HUES64 (cell line): ENCODE data around the gene IPPK.

Source experiments
- H3K27ac ChIP-seq: 2 replicates; pipeline ENCODE4 v1.7.0; 2013; ENCODE audit warnings: low read depth, low read length, inconsistent platforms
- H3K27me3 ChIP-seq: 2 replicates; pipeline ENCODE4 v1.6.1; 2013; ENCODE audit warnings: mild to moderate bottlenecking, low read length; ENCODE audit not compliant: insufficient read depth
- H3K36me3 ChIP-seq: 2 replicates; pipeline ENCODE4 v1.6.1; 2013; ENCODE audit warnings: mild to moderate bottlenecking, low read length; ENCODE audit not compliant: insufficient read depth
- H3K4me1 ChIP-seq: 2 replicates; pipeline ENCODE4 v1.6.1; 2013; ENCODE audit warnings: mild to moderate bottlenecking, low read length, moderate library complexity; ENCODE audit not compliant: insufficient read depth
- H3K4me3 ChIP-seq: 2 replicates; pipeline ENCODE4 v1.5.1; 2013; ENCODE audit warnings: mild to moderate bottlenecking, low read length, moderate library complexity
- H3K9ac ChIP-seq: 2 replicates; pipeline ENCODE4 v1.6.1; 2013; ENCODE audit warnings: mild to moderate bottlenecking, low read depth, low read length
- H3K9me3 ChIP-seq: 2 replicates; pipeline ENCODE4 v1.6.1; 2013; ENCODE audit warnings: low read depth, low read length; ENCODE audit not compliant: insufficient read depth
- WGBS: fragments of 150-250, 120-280 bp; methylation state at CpG from one replicate; pipeline ENCODE4 v1.1.7; 2013; ENCODE audit warnings: missing lambda C conversion rate; 5-methylcytosine and 5-hydroxymethylcytosine counted together

The IPPK gene

DNA sequence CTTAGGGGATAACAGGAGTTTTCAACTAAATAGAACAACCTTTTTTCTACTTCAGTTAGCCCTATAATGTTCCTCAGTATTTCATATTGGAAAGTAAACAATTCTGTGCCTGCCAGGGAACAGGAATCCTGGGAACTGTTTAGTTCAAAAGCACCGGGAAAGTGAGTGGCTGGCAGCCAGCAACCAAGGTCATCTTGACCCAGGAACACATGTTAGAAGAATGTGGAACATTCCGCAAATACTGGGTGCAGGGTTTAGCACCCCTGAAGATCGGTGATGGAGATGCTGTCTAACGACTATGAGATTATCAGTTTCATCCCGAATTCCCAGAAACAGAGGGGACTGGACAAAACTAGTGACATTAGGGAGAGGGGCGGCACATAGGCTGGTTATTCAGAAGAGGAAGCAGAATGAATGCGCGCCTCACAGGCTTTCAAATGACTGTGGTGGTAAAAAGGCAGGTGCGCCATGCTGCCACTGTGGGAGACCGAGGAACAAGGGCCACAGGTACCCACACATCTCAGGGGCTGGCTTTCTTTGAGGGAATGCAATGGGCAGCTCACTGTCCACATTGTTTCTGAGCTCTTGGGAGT, 51.2 kb downstream of the IPPK start:
- Histone ChIP-seq H3K27ac (no peak overlapping the region), H3K9me3 (no peaks in the 10 kb centered on the region), H3K9ac (no peak overlapping the region), H3K4me3 (no peak overlapping the region), H3K27me3 (no peaks in the 10 kb centered on the region), H3K4me1 (no peaks in the 10 kb centered on the region), H3K36me3 (peaks cover 49% of the 10 kb centered on the region)
- 95% methylated on average over 10 of the region's 10 CpGs for WGBS

DNA sequence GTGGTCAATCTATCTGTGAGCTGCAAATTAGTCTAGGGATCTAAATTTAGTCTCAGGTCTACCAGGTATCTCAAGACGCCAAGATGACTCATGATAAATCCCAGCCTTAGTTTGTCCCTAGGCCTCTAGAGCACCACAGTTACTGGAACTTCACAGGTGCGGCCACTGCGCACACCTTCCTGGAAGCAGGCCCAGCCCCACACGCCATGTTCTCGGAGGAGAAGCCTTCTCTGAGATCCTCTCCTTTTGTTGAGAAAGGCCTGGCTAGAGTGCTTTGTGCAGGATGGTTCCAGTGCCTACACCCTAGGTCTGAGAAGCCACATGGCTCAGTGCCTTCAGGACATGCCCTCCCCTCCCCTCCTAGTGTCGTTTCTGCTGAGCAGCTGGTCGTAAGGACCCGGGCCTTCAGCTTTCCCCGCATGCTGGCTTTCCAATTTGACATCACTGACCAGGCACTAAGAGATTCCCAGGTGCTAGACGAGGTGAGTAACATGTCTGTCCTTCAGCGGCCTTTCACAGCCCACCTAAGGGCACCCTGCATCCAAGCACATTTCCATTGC, 51.9 kb downstream of the IPPK start:
- Histone ChIP-seq H3K4me1 (no peaks in the 10 kb centered on the region), H3K4me3 (no peak overlapping the region), H3K27me3 (no peaks in the 10 kb centered on the region), H3K36me3 (peaks cover 53% of the 10 kb centered on the region), H3K27ac (no peak overlapping the region), H3K9ac (no peak overlapping the region), H3K9me3 (no peaks in the 10 kb centered on the region)
- 94% methylated on average over 11 of the region's 11 CpGs for WGBS

DNA sequence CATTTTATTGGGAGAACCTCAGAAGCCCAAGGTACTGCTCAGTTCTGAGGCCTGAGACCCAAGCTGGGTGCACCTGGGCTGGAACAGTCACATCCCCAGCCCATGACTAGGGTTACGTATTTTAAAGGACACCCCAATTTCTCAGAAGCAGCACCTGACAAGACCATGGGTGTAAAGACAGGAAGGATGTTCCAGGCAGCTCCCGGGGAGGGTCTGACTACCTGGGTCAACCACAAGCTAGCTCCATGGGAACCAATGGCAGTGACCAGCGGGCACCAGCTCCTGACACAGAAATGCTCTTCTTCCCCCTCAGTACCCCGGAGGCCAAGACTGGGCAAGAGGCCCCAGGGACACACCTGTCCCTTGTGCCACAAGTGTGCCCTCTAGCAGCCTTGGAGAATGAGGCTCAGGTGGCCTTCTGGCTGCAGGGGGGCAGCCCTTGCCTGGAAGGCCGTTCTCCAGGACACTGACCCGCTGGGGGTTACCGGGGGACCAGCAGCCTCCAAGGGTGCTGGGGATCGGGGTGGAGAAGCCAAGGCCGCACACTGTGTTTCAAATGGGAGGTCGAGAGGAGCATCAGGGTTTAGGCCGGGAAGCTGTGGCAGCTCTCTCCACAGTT, 52.6 kb downstream of the IPPK start:
- Histone ChIP-seq H3K27me3 (no peaks in the 10 kb centered on the region), H3K36me3 (peaks cover 60% of the 10 kb centered on the region), H3K27ac (no peak overlapping the region), H3K9me3 (no peaks in the 10 kb centered on the region), H3K9ac (no peak overlapping the region), H3K4me1 (no peaks in the 10 kb centered on the region), H3K4me3 (no peak overlapping the region)
- WGBS, result 95% methylated on average over 11 of the region's 11 CpGs

DNA sequence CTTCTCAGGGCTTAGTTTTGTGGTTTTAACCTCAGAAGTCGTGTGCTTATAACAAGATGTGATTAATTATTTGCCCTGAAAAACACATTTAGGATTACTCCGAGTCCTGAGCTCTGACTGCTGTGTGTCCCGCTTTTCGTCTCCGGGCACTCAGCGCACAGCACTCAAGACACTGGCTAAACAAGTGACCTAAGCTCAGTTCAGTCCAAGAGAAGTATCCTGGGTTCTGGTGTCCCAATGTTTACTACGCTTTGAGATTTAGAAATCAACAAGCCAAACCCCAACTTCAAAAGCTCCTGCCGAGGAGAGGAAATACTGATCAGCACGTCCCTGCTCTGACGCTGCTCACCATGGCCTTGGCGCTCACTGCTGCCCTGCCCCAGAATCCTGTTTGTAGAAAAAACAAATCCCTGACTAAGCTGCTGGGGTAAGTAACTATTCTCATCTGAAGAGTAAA, 53.2 kb downstream of the IPPK start:
- H3K27ac ChIP-seq, result no peak overlapping the region
- no peaks in the 10 kb centered on the region for H3K9me3 ChIP-seq
- no peak overlapping the region for H3K9ac ChIP-seq
- H3K27me3 ChIP-seq, result no peaks in the 10 kb centered on the region
- peaks cover 66% of the 10 kb centered on the region for H3K36me3 ChIP-seq
- H3K4me1 ChIP-seq, result no peaks in the 10 kb centered on the region
- H3K4me3 ChIP-seq, result no peak overlapping the region
- WGBS, result 97% methylated on average over 11 of the region's 11 CpGs

DNA sequence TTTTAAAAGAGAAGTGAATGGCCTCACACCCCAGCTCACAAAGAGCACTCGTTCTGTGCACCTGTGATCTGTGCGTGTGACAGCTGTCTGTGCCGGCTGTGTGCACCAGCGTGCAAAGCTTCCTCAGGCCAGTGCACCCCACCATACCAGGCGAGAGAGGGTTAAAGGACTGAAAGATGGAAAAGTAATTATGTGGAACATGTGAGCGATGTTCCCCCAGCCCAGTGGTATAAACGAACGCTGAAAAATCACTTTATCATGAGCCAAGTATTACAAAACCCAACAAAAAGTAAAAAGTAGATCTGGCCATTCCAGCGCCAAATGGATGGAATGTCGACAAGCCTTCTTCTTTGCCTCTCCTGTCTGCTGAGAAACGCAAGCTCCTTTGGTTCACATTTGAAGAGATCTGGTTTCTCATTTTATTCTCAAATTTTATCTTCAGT, 53.7 kb downstream of the IPPK start:
- H3K27me3 ChIP-seq, result no peaks in the 10 kb centered on the region
- peaks cover 68% of the 10 kb centered on the region for H3K36me3 ChIP-seq
- H3K9me3 ChIP-seq, result no peaks in the 10 kb centered on the region
- WGBS, result 97% methylated on average over 10 of the region's 11 CpGs
- H3K27ac ChIP-seq, result no peak overlapping the region
- H3K9ac ChIP-seq, result no peak overlapping the region
- no peak overlapping the region for H3K4me3 ChIP-seq
- H3K4me1 ChIP-seq, result no peaks in the 10 kb centered on the region

DNA sequence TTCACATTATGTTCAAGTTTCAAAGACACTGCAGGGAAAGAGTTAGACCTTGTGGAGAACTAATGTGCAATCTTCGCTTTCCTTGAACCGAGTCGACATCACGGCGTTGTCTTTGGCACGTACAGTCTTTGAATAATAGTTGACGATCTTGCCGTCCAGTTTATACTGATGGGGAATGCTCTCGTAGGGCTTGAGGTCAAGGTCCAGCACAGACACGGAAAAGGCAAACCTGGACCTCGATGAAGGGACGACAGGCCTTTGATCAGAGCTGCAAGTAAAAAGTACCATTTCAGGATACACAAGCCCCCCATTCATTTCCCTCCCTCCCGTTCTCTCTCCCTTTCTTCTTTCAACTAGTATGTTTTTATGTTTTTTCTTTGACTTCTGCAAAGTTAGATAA, 54.1 kb downstream of the IPPK start:
- peaks cover 68% of the 10 kb centered on the region for H3K36me3 ChIP-seq
- H3K27ac ChIP-seq, result no peak overlapping the region
- no peak overlapping the region for H3K4me3 ChIP-seq
- H3K27me3 ChIP-seq, result no peaks in the 10 kb centered on the region
- 93% methylated on average over 12 of the region's 13 CpGs for WGBS
- no peaks in the 10 kb centered on the region for H3K4me1 ChIP-seq
- no peak overlapping the region for H3K9ac ChIP-seq
- no peaks in the 10 kb centered on the region for H3K9me3 ChIP-seq

DNA sequence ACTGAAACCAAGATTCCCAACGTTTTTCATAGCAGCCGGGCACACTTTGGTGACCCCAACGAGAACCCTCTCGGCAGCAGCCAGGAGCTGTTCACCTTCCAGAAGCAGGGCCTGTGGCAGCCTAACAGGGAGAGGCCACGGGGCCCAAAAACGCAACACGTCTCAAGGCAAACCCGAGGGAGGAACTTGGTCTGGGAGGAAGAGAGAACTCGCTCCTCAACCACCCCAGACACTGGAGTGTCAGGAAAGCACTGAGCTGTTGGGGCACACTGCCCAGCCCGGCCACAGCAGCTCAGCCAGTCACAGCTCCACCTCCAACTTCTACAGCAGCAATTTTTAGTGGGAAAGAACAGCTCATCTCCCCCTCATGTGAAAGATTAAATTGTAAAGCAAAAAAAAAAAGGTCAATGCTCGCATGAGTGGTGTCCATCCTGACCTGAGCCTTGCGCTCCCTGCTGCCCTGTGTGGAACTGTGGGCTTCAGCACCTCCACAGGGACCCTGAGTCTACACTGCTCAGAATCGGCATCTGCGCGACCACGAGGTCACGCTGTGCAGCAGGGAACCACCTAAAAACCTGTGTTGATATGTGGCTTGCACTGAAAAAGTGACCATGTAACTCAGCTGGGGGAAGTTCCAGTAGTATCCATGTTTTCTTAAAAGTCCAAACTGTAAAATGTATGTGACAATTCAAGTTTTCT, 55.0 kb downstream of the IPPK start:
- WGBS, result 95% methylated on average over 17 of the region's 17 CpGs
- H3K36me3 ChIP-seq, result peaks cover 68% of the 10 kb centered on the region
- no peaks in the 10 kb centered on the region for H3K27me3 ChIP-seq
- H3K4me3 ChIP-seq, result no peak overlapping the region
- H3K4me1 ChIP-seq, result no peaks in the 10 kb centered on the region
- no peak overlapping the region for H3K9ac ChIP-seq
- H3K9me3 ChIP-seq, result no peaks in the 10 kb centered on the region
- no peak overlapping the region for H3K27ac ChIP-seq

DNA sequence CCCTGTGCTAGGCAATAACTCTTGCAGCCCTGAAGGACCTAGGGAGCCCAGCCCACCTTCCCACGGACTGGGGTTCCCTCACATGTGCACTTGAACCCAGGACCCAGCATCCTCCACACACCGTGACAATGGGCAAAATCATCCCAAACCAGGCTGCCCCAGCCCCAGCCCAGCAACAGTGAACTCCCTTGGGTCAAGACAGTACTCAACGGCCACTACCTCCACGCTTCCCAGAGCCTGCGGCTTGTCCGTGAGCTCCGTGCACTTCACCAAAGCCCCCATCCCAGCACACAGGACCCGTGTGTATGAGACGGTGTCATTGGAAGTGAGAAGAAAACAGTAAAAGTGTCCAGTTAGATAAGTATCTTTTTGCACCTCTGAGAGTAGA, 55.8 kb downstream of the IPPK start:
- no peak overlapping the region for H3K27ac ChIP-seq
- peaks cover 65% of the 10 kb centered on the region for H3K36me3 ChIP-seq
- 97% methylated on average over 9 of the region's 9 CpGs for WGBS
- H3K9me3 ChIP-seq, result no peaks in the 10 kb centered on the region
- H3K9ac ChIP-seq, result no peak overlapping the region
- H3K4me3 ChIP-seq, result no peak overlapping the region
- no peaks in the 10 kb centered on the region for H3K4me1 ChIP-seq
- no peaks in the 10 kb centered on the region for H3K27me3 ChIP-seq

DNA sequence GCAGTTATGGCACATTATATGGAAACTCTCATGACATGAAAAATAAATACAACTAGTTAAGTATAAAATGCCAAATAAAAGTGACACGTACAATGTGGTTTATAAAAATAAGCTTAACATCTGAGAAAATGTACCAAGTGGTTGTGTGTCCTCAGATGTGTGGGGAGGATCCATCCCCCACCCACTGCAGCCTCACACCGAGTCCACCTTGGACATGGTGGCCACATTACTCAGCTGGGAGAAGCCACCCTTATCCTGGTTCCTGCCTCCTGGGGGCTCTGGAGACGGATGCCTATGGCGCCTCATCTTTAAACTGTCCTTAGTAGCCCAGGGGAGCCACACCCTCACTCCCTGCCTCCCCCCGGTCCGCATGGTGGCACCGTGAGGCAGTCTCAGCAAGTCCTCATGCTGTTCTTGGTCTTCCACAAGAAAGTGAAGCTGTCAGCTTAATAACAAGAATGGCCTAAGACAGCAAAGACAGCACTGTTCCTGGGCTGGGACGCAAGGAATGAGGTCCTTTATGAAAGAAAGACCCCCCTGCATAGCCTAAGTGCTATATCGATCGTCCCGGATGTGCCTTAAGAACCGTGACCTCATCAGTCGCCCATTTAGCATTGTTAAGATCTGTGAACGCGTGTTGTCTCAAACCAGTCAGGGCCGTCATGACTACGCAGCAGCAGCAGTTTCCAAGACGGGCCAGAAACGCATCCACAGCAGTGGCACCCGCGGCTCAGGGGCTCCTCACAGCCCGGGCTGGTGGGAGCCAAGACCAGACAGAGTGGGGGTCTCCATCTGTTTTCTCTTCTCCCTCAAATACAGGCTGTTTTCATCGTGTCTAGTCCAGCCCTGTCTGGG, 56.4 kb downstream of the IPPK start:
- Histone ChIP-seq H3K27me3 (no peaks in the 10 kb centered on the region), H3K4me3 (no peak overlapping the region), H3K9me3 (no peaks in the 10 kb centered on the region), H3K27ac (no peak overlapping the region), H3K36me3 (peaks cover 58% of the 10 kb centered on the region), H3K4me1 (no peaks in the 10 kb centered on the region), H3K9ac (no peak overlapping the region)
- 94% methylated on average over 22 of the region's 23 CpGs for WGBS

DNA sequence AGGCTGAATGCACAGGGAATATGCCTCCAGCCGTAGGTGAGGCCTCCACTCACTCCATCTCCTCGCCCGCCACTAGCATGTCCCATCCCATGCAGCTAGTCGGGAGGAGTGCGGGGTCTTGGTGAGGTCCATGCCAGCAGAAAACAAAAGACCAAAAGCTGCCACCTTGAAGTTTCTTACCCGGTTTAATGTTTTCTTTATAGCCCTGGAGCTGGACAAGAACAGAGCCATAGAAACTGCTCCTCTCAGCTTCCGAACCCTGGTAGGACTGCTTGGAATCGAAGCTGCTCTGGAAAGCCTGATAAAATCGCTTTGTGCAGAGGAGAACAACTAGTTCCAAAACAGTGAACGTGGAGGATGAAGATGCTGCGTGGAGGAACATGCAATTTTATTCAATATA, 57.1 kb downstream of the IPPK start:
- Histone ChIP-seq H3K4me1 (no peaks in the 10 kb centered on the region), H3K9ac (no peak overlapping the region), H3K36me3 (peaks cover 57% of the 10 kb centered on the region), H3K27ac (no peak overlapping the region), H3K27me3 (no peaks in the 10 kb centered on the region), H3K9me3 (no peaks in the 10 kb centered on the region), H3K4me3 (no peak overlapping the region)
- WGBS, result 97% methylated on average over 11 of the region's 11 CpGs

DNA sequence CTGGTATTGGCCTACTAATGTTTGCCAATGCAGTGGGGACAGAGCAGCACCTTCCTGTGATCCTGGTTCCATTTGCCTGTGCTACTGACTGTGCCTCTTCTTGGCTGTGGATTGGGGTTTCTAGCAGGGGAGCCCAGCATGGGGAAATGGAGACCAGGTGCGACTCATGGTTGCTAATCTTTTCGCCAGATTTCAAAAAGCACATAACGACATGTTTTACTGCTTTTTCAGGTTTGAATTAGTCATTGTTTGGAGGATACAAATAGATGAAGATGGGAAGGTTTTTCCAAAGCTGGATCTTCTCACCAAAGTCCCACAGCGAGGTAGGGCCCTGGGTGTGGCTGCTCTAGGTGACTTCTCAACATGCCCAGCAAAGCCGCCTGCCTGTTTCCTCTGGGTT, 57.6 kb downstream of the IPPK start:
- Histone ChIP-seq H3K4me1 (no peaks in the 10 kb centered on the region), H3K27me3 (no peaks in the 10 kb centered on the region), H3K27ac (no peak overlapping the region), H3K9me3 (no peaks in the 10 kb centered on the region), H3K36me3 (peaks cover 51% of the 10 kb centered on the region), H3K9ac (no peak overlapping the region), H3K4me3 (no peak overlapping the region)
- WGBS, result 90% methylated on average over 5 of the region's 5 CpGs
